ENCODE results near the gene DENND6A. TPM values are rescaled to one million over a fixed set of nuclear protein-coding genes. Genes with fewer than 3 reads are reported as not detected.
"Not testable (repeated sequence)": the region's sequence is repeated elsewhere in the genome, so short reads cannot be mapped to it uniquely, and the experiment has no call there.

DENND6A gene
- total RNA-seq, 1 donor from 2014 or later, result 23.6 TPM

GRCh38 chr3:57696801-57697321 lies 4.0 kb upstream of the DENND6A start:
- no peak for DNase-seq (ENCODE audit: low read depth, low spot score)

- no peak for DNase-seq (ENCODE audit: low read depth, low spot score)
Observed at GRCh38 chr3:57694146-57694545, 1.3 kb upstream of the DENND6A start.

GRCh38 chr3:57692133-57692395 lies 813 bp downstream of the DENND6A start:
- DNase-seq (ENCODE audit: low read depth, low spot score), result not testable (repeated sequence)

- no peak for DNase-seq (ENCODE audit: low read depth, low spot score)
Observed at GRCh38 chr3:57691411-57692132, 1.3 kb downstream of the DENND6A start.

DNA sequence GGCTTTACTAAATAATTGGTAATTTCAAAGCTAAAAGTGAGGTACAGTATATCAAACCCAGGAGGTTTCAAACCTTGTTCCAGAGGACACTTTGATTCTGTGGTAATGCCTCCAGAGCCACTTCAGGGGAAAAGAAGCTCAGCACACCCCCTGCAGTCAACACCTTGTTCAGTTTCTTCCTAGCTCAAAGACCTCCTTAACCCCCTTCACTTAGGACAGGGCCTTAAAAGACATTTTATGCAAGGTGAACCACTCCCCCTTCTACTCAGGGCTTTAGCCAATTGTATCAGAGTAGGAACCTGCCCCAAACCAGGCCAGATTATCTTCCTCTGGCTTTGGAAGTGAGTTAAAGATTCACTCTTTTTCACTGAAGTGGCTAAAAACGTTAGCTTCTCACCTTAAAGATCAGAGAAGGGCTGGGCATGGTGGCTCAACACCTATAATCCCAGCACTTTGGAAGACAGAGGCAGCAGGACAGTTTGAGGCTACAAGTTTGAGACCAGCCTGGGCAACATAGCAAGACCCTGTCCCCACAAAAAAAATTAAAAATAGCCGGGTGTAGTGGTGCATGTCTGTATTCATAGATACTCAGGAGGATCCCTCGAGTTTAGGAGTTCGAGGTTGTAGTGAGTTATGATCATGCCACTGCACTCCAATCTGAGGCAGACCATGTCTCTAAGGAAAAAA lies 3.4 kb downstream of the DENND6A start:
- no peak for DNase-seq (ENCODE audit: low read depth, low spot score)

GRCh38 chr3:57688291-57688690 lies 4.6 kb downstream of the DENND6A start:
- DNase-seq (ENCODE audit: low read depth, low spot score), result no peak

- no peak for DNase-seq (ENCODE audit: low read depth, low spot score)
Observed at GRCh38 chr3:57683286-57683685, 9.6 kb downstream of the DENND6A start.

DNA sequence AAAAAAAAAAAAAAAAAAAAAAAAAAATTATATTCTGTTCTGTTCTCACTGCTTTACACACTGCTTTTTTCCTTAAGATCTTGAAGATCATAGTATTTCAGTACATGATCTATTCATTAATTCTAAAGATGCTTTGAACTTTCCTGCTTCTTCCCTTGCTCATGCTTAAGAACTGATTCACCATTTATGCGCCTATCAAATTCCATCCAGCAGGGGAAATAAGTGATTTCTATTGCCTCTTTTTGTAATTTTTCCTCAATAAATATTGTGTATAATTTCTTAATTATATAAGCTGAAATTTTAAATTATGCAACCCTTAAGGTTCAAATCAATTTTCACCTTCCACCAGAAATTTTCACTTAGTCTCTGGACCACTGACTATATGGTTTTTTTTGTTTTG lies 10.6 kb downstream of the DENND6A start:
- no peak for DNase-seq (ENCODE audit: low read depth, low spot score)

DNA sequence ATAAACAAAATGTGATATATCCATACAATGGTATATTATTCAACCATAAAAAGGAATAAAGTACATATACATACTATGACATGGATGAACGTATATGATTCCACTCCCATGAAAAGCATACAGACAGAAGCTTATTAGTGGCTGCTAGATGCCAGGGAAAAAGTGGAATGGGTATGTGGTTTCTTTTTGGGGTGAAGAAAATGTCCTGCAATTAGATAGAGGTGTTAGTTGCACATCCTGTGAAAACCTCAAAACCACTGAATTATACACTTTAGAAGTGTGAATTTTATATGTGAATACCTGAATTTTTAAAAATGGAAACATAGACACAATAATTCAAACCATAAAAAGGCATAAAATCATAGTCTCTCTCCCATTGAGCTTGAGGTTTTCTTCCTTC lies 11.2 kb downstream of the DENND6A start:
- no peak for DNase-seq (ENCODE audit: low read depth, low spot score)

- no peak for DNase-seq (ENCODE audit: low read depth, low spot score)
Observed at GRCh38 chr3:57680046-57680445, 12.8 kb downstream of the DENND6A start.

DNA sequence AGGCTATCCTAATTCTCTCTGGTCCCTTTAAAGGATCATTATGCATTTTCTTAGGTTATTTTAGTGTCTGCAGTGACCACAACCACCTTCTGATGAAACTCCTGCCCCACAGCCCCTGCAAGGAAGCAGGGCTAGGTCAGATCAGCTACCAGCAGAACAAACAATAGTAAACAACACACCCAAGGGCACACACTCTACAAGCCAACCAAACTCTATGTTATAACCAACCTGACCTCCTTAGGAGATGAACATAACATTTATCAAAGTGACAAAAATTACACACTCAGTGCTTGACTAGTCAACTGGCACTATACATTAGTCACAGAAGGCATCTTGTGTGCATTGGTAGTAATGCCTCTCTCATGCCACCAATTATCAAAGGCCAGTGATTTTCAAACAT lies 17.3 kb downstream of the DENND6A start:
- DNase-seq (ENCODE audit: low read depth, low spot score), result no peak

DNA sequence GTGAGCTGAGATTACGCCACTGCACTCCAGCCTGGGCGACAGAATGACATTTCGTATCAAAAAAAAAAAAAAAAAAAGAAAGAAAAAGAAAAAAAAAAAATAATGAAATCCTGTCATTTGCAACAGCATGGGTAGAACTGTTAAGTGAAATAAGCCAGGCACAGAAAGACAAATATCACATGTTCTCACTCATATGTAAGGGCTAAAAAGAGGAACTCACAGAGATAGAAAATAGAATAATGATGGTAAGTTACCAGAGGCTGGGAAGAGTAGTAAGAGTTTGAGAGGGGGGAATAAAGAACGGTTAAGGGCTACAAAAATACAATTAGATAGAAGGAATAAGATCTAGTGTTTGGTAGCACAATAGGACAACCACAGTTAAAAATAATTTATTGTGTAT lies 19.7 kb downstream of the DENND6A start:
- no peak for DNase-seq (ENCODE audit: low read depth, low spot score)

DNA sequence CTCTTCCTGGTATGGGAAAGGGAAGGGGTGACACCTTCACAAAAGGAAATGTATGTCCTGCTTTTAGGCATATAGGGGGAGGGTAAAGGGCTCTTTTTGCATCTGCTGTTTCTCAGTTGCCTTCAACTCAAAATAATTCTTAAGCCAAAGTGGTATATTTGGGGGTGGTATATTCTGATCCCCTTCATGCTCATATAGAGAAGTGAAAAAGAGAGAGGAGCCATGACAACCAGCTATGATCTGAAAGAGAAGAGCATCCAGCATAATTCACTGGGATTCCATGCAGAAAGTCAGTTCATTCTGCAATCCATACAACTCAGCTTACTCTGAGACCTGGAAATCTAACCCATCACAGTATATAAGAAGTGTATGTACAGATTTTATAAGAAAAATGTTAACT lies 22.3 kb downstream of the DENND6A start:
- no peak for DNase-seq (ENCODE audit: low read depth, low spot score)

DNA sequence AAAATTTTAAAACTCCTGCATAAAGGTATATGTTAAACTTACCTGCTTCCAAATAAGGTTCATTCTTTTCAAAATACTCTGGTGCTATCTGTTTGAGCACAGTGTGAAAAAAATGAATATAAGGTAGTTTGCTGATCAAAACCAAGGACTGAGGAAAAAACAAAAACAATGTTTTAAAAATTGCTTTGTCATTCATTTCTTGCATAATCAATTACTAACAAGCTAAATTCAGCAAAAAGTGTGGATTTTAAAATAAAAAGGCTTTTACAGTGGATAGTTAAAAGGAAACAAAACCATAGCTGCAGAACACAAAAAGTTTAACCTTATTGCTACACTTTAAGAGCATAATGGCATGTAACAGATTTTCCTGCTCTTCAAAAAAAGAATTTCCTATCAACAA lies 31.5 kb downstream of the DENND6A start:
- DNase-seq (ENCODE audit: low read depth, low spot score), result no peak

GRCh38 chr3:57659806-57660439 lies 33.0 kb downstream of the DENND6A start:
- no peak for DNase-seq (ENCODE audit: low read depth, low spot score)

GRCh38 chr3:57659004-57659673 lies 33.7 kb downstream of the DENND6A start:
- no peak for DNase-seq (ENCODE audit: low read depth, low spot score)

GRCh38 chr3:57658536-57658935 lies 34.3 kb downstream of the DENND6A start:
- DNase-seq (ENCODE audit: low read depth, low spot score), result no peak

- no peak for DNase-seq (ENCODE audit: low read depth, low spot score)
Observed at GRCh38 chr3:57655727-57656126, 37.1 kb downstream of the DENND6A start.

DNA sequence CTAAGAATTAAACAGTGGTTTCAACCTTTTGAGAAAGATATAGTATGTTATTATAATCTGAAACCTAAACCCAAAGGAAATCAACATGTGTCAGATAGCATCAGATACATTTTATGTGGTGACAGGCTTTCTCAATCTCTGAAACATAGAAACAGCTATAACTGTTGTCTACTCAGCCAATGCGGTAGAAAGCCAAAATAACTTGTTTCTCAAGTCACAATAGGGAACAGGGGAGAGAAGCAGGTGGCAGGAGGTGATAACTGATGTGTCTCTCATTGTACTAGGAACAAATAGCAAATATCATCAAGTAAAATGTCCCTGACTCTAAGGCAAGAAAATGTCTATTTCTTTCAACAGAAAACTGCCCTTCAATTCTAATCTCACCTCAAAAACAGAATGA lies 38.6 kb downstream of the DENND6A start:
- no peak for DNase-seq (ENCODE audit: low read depth, low spot score)

GRCh38 chr3:57652203-57652602 lies 40.7 kb downstream of the DENND6A start:
- no peak for DNase-seq (ENCODE audit: low read depth, low spot score)

DNA sequence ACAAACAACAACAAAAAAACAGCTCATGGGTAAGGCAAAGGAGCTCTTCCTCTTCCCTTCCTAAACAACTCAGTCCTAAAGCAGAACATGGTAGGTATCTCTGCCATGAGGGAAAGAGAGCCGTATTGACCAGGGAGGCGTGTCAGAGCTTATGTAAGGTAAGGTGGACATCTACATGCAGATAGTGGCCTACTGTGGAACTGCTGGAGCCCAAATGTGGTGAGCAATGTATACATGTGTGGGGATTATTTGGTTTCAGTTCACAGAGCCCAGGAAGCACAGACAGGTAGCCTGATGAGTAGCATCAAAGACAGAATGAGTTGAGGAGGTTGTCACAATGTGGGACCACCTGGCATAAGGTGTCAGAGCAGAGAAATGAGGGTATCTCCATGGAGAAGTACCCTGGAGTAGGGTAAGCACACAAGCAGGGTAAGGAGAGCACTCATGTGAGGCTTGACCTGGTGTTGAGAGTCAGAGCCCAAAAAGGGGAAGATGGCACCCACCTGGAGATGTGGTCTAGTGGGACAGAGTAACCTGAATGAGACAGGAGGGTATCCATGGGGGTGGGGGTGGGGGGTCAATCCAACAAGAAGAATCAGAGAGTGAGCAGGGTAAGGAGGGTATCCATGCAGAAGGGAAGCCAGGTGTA lies 45.5 kb downstream of the DENND6A start:
- no peak for DNase-seq (ENCODE audit: low read depth, low spot score)

GRCh38 chr3:57646723-57647122 lies 46.2 kb downstream of the DENND6A start:
- no peak for DNase-seq (ENCODE audit: low read depth, low spot score)

Data from pulmonary artery endothelial cell (primary cell).